Testis (tissue), 3 donors: ENCODE data around the gene SDK2. TPM values are rescaled to one million over a fixed set of nuclear protein-coding genes. Genes with fewer than 3 reads are reported as not detected.
"Not testable (repeated sequence)": the region's sequence is repeated elsewhere in the genome, so short reads cannot be mapped to it uniquely, and the experiment has no call there.

Experiments
- DNase-seq: peaks from one replicate; pipeline ENCODE4 v3.0.0-alpha.2; 2019
- H3K27ac ChIP-seq, 2 donors: fragments of 200-600 bp; sonication (generic); one replicate each; pipeline ENCODE4 v1.5.1; 2019
- H3K27me3 ChIP-seq: fragments of 200-600 bp; sonication (generic); one replicate; pipeline ENCODE4 v1.5.1; 2019
- H3K36me3 ChIP-seq: fragments of 200-600 bp; sonication (generic); one replicate; pipeline ENCODE4 v1.5.1; 2017; ENCODE audit warnings: low read depth; ENCODE audit errors: missing control alignments
- H3K4me1 ChIP-seq: fragments of 200-600 bp; sonication (generic); one replicate; pipeline ENCODE4 v1.5.1; 2019
- H3K4me3 ChIP-seq, 2 donors: fragments of 200-600 bp; sonication (generic); one replicate each; pipeline ENCODE4 v1.5.1; 2017 to 2019
- H3K9me3 ChIP-seq: fragments of 200-600 bp; sonication (generic); one replicate; pipeline ENCODE4 v1.5.1; 2017
- POLR2A ChIP-seq: fragments of 450-650 bp; IDR thresholded peaks from one replicate; pipeline ENCODE4 v1.6.1; 2017; ENCODE audit warnings: antibody characterized with exemption, mild to moderate bottlenecking, moderate library complexity
- WGBS, 2 donors: methylation state at CpG; one replicate each; pipeline ENCODE4 v1.1.5; 2018; 5-methylcytosine and 5-hydroxymethylcytosine counted together
- intact Hi-C: fragments of 100-400 bp; cut with DNase I; formaldehyde crosslinking; loops from one replicate; pipeline ENCODE4 v1.15.1; 2023; ENCODE audit warnings: low total_unique reads
- polyA plus RNA-seq: library from polyadenylated mRNA; stranded (reverse); fragments of 350-450 nt; fragmentation: Illumina TruSeq; extraction: RNeasy Lipid Tissue Mini Kit (QIAGEN cat#74804); gene quantifications from one replicate; pipeline ENCODE4 v1.2.3, GENCODE V29; 2014; ENCODE audit warnings: low read depth, low replicate concordance; ENCODE audit not compliant: insufficient read depth
- total RNA-seq, 2 donors: library from RNA; depleted of rRNA; stranded (reverse); fragments of >200 nt; gene quantifications; one replicate each; pipeline ENCODE4 v1.2.3, GENCODE V29; 2016
- TF ChIP-seq, protein P1 (sequence below), 3 experiments: fragments of 450-650 bp in 2 of 3; fragments of 200-600 bp in 1 of 3; sonication (generic) in 1 of 3; IDR thresholded peaks; one replicate each; pipeline ENCODE4 v1.5.1; 2016 to 2019; ENCODE audit warnings: antibody characterized with exemption in 3 of 3, mild to moderate bottlenecking in 2 of 3, moderate library complexity in 1 of 3

SDK2 gene
- total and polyA plus RNA-seq, 3 donors from 2014 or later, result 36.9 to 63.4 (median 55.4) TPM

DNA sequence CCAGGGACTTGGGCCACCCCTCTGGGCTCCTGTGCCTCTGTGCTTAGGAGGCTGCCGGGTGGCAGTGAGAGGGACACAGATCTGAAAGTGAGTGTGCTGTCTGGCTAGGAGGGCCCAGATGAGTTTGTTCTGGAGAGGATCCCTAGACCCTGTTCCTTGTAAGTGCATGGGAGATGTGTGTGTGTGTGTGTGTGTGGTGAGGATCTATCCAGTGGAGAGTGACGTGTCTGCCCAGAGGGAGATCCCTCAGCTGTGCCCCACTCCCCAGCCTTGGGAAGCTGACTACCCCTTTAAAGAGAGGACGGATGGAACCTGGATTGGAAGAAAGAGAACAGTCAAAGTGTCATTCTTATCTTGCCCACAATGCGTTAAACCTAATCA is 306.9 kb downstream of the SDK2 start:
- Histone ChIP-seq H3K4me1 (peaks cover 9% of the 10 kb centered on the region), H3K36me3 (no peaks in the 10 kb centered on the region), H3K9me3 (no peaks in the 10 kb centered on the region), H3K4me3 (no peak overlapping the region), H3K27ac (peak overlapping the region in 1 of 2 donors; percentile 61), H3K27me3 (no peaks in the 10 kb centered on the region)
- no peak for DNase-seq
- intact Hi-C loops, result no loop called here
- 52 to 63% methylated on average over 3 to 4 of the region's 4 CpGs for WGBS, 2 donors
- no peak for TF ChIP-seq POLR2A
- TF ChIP-seq, protein P1, sequence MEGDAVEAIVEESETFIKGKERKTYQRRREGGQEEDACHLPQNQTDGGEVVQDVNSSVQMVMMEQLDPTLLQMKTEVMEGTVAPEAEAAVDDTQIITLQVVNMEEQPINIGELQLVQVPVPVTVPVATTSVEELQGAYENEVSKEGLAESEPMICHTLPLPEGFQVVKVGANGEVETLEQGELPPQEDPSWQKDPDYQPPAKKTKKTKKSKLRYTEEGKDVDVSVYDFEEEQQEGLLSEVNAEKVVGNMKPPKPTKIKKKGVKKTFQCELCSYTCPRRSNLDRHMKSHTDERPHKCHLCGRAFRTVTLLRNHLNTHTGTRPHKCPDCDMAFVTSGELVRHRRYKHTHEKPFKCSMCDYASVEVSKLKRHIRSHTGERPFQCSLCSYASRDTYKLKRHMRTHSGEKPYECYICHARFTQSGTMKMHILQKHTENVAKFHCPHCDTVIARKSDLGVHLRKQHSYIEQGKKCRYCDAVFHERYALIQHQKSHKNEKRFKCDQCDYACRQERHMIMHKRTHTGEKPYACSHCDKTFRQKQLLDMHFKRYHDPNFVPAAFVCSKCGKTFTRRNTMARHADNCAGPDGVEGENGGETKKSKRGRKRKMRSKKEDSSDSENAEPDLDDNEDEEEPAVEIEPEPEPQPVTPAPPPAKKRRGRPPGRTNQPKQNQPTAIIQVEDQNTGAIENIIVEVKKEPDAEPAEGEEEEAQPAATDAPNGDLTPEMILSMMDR (IDR thresholded peaks at IDR 0.05), result no peak

DNA sequence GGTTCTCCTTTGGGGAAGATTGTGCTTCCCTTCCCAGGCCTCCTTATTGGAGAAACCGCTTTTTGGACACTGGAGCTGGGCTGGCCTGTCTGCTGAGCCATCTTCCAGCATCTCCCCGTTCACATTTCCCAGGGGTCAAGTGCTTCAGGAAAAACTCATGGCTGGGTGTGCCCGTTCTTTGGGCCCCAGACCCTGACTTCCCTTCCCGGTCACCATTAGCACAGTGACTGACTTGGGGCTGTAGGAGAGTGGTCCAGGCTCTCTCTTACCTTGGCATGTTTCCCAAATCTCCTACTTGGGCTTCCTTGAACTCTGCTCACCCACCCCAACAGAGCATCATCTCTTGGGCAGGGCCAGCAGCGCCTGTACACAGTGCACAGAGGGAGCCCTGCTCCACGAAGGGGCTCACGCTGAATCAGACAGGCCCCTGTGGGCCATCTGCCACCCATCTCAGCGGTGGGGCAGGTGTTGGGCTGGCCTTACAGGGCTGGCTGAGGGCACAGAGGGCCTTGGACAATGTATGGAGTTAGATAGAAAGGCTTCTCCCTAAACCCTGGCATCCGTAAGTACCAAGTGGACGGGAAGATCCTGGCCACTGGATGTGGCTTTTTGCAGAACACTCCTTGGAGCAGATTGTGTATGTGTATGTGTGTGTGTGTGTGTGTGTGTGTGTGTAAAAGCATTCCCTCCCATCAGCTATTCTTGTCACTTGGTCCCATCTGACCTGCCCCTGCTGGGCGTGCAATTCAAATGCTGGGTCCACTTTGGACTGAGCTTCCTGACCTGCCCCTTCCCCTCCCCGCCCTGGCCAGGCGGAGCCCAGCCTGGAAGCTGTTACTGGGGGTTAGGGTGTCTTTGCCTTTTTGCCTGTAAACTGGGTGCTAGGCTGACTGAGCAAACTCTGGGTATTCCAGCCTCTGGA is 307.6 kb downstream of the SDK2 start:
- Histone ChIP-seq H3K4me1 (peaks cover 3% of the 10 kb centered on the region), H3K27me3 (no peaks in the 10 kb centered on the region), H3K4me3 (no peak overlapping the region), H3K9me3 (no peaks in the 10 kb centered on the region), H3K36me3 (no peaks in the 10 kb centered on the region), H3K27ac (no peak overlapping the region)
- intact Hi-C loops, result no loop called here
- no peak for DNase-seq
- WGBS, 2 donors, result 78 to 81% methylated on average over 9 to 13 of the region's 13 CpGs
- TF ChIP-seq, protein P1 (IDR thresholded peaks at IDR 0.05), result no peak
- TF ChIP-seq POLR2A, result no peak

DNA sequence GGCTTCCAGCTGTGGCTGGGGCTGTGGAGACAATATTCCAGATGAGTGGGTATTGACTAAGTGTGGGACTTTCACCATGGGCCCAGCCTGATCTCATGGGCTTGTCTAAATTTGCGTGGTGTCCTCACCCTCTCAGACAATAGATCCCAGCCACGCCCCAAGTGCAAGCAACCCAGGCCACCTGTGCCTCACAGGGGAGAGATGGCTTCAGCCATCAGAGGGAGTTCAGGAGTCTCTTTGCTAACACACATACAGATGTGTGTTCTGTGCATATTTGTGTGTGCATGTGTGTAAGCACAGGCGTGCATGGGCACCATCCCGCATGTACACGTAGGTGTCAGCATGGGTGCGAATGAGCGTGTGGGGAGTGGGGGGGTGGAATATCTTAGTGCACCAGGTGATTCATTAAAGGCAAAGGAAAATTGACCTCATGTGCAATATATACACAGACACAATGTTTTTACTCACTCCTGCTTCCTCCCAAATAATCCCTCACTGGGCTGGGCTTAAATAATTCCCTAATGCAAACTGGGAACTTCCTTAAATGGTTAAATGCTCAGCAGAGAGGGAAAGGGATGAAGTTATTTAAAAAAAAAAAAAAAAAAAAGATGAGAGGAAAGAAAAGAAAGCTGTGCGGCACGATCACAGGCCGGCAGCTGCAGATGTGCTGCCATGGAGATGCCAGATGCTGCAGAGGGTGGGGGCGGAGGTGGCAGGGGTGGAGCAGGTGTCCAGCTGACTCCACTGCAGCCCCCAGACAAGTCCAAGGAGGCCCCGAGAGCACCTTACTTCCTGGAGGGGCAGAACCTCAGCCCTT is 308.4 kb downstream of the SDK2 start:
- TF ChIP-seq POLR2A, result no peak
- TF ChIP-seq, protein P1 (IDR thresholded peaks at IDR 0.05), result no peak
- H3K36me3 ChIP-seq, result no peaks in the 10 kb centered on the region
- no peak for DNase-seq

DNA sequence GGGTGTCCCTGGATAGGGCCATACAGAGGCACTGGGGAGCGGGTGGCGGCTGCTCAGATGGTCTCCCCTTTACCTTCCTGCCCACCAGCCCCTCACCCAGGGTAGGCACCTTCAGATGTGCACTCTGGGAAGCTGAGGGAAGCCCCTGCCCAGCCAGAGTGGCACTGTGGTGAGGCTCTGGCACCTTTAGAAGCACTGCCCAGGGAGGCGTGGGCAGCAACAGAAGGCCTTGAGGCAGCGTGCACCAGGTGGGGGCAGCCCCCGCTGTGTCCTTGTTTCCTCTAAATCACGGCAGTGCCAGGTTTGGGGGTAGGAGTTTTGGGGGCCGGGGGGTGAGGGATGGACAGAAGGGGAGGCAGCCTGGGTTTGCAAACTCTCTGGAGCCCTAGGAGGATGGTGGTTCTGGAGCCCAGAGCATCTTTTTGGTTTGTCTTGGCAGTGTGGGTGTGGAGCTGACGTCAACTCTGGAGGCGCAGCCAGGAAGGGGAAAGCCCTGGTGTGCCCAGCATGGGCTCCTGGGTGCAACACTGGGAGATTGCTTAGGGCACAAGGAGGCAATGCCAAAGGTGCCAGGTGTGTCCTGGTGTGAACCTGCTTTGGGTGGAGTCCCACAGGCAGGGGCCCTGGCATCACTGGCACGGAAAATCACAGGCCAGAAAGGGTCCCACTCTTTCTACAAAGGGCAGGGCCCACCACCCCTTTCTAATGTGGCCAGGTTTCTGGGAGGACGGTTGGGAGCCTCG is 309.3 kb downstream of the SDK2 start:
- no peak overlapping the region for H3K27ac ChIP-seq
- intact Hi-C loops, result no loop called here
- H3K4me1 ChIP-seq, result no peaks in the 10 kb centered on the region
- no peaks in the 10 kb centered on the region for H3K9me3 ChIP-seq
- TF ChIP-seq POLR2A, result no peak
- TF ChIP-seq, protein P1 (IDR thresholded peaks at IDR 0.05), result no peak
- H3K4me3 ChIP-seq, result no peak overlapping the region
- 66 to 73% methylated on average over 12 of the region's 12 CpGs for WGBS, 2 donors
- DNase-seq, result no peak
- H3K36me3 ChIP-seq, result no peaks in the 10 kb centered on the region
- no peaks in the 10 kb centered on the region for H3K27me3 ChIP-seq

More for the DNA sequence above, 308.4 kb downstream of the SDK2 start:
- Histone ChIP-seq H3K4me1 (no peaks in the 10 kb centered on the region), H3K4me3 (no peak overlapping the region), H3K27me3 (no peaks in the 10 kb centered on the region), H3K27ac (no peak overlapping the region), H3K9me3 (no peaks in the 10 kb centered on the region)
- intact Hi-C loops, result no loop called here
- WGBS, 2 donors, result 84 to 85% methylated on average over 12 of the region's 12 CpGs

DNA sequence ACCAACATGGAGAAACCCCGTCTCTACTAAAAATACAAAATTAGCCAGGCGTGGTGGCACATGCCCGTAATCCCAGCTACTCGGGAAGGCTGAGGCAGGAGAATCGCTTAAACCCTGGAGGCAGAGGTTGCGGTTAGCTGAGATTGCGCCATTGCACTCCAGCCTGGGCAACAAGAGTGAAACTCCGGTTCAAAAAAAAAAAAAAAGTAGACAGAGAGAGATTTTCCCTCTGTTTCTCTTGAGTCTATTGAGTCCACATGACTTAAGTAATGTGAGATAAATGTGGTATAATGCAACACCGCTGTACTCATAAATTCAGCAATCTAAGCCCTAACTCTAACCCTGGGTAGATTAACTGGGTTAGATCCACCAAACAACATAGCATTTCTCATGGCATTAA is 310.8 kb downstream of the SDK2 start:
- H3K9me3 ChIP-seq, H3K27me3 ChIP-seq, H3K4me3 ChIP-seq, H3K4me1 ChIP-seq, H3K36me3 ChIP-seq, DNase-seq, intact Hi-C loops, H3K27ac ChIP-seq: not testable (repeated sequence)
- 96% methylated on average over 9 of the region's 9 CpGs for WGBS, 2 donors
